Measurements from ENCODE around the gene RYR2. TPM values are rescaled to one million over a fixed set of nuclear protein-coding genes. Genes with fewer than 3 reads are reported as not detected.

RYR2 gene
- total RNA-seq, 4 donors from 2014 or later = 1.2 to 7.0 (median 2.5) TPM

DNA sequence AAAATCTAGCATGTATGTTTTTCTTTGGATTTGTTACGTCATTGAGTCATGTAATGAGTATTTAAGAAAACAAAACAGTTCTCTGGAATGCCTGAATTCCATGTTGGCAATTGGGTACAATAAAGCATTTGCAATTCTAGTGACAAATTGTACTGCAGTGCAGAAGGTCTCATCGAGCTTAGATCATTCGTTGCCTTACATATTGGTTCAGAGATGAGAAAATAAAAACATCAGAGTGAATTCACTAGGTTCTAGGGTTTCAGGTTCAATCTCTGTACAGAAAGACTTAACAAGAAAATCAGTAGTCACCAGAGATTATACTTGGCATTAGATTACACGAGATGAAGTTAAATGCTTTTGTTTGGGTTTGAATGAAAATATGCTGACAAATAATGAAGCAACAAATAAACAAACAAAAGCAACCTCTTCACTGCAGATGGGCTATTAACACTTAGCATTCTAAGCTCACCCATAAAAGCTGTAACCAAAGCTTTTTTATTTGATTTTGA, 124.7 kb downstream of the RYR2 start:
- 62% methylated on average over 4 of the region's 4 CpGs for WGBS, 2 donors (ENCODE audit: low coverage in 1 of 2)

DNA sequence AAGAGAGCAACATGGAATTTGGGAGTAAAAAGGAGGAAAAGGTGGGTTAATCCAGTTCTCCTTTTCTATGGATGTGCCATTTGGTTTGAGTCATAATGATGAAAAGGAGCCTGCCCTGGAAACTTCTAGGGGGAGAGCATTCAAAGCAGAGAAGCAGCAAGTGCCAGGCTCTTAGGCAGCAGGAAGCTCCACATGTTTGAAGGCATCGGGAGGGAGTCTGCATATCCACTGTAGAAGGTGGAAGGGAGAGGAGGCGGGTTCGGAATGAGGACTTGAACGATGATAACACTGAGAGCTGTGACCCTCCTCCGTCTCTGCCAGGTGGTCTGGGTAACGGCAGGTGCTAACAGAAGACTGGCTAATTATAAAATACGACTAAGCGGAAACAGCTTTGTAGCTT, 128.2 kb downstream of the RYR2 start:
- H3K9me3 ChIP-seq = no peaks in the 10 kb centered on the region
- intact Hi-C loops (cut with DNase I; ENCODE audit: low total_unique reads) = no loop called here
- no peaks in the 10 kb centered on the region for H3K4me1 ChIP-seq
- WGBS, 2 donors (ENCODE audit: low coverage in 1 of 2) = 88 to 94% methylated on average over 8 of the region's 8 CpGs
- no peaks in the 10 kb centered on the region for H3K27me3 ChIP-seq
- no peaks in the 10 kb centered on the region for H3K36me3 ChIP-seq
- no peak overlapping the region for H3K4me3 ChIP-seq
- no peak overlapping the region for H3K27ac ChIP-seq
- in situ Hi-C loops (cut with MboI; ENCODE audit: low pct_ligation_motif_present in 1 of 4, low pct_unique_long_range_greater_than_20kb in 1 of 4, low sequenced_read_pairs in 3 of 4) = no loop called here
- TF ChIP-seq POLR2AphosphoS5 (IDR thresholded peaks at IDR 0.05) (no peak), CTCF (IDR thresholded peaks at IDR 0.05) (no peak), POLR2A (IDR thresholded peaks at IDR 0.05) (no peak), EP300 (IDR thresholded peaks at IDR 0.05; ENCODE audit: low read depth) (no peak)
- DNase-seq = no peak

More for the DNA sequence above, 124.7 kb downstream of the RYR2 start:
- Histone ChIP-seq H3K36me3 (no peaks in the 10 kb centered on the region), H3K27ac (no peak overlapping the region), H3K4me3 (no peak overlapping the region), H3K4me1 (no peaks in the 10 kb centered on the region), H3K9me3 (no peaks in the 10 kb centered on the region), H3K27me3 (no peaks in the 10 kb centered on the region)
- TF ChIP-seq POLR2AphosphoS5 (IDR thresholded peaks at IDR 0.05) (no peak), CTCF (IDR thresholded peaks at IDR 0.05) (no peak), EP300 (IDR thresholded peaks at IDR 0.05; ENCODE audit: low read depth) (no peak), POLR2A (IDR thresholded peaks at IDR 0.05) (no peak)
- DNase-seq = no peak
- intact Hi-C loops (cut with DNase I; ENCODE audit: low total_unique reads) (no loop called here), in situ Hi-C loops (cut with MboI; ENCODE audit: low pct_ligation_motif_present in 1 of 4, low pct_unique_long_range_greater_than_20kb in 1 of 4, low sequenced_read_pairs in 3 of 4) (no loop called here)

DNA sequence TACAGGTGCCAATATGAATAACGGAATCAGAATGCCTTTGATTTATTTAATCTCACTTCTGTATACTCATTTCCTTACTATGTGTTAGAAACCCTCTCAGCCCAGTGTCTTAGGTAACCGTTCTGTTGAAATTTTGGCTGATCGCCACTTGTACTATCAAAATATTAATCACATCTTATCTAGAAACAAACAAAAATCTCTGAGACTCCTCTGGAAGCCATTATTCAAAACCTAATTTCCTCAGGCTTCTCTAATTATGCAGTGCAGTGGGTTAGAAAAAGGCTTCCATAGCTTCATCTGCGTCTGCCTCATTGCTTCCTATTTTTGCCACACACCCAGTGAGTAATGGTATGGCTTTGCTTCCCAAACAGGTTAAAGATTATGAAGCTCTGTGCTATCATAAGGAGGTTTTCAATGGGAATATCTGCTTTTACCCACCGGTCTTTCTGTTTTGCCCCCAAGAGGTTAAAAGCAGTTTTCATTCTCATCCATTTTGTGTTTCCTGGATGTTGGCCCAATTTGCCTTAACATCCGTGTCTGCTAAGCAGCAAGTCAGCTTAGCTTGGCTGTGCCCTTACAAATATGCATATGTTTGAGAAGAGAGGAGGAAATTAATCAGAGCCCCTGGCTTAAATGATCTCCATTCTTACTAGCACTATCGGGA, 129.6 kb downstream of the RYR2 start:
- Histone ChIP-seq H3K4me1 (no peaks in the 10 kb centered on the region), H3K36me3 (no peaks in the 10 kb centered on the region), H3K27ac (no peak overlapping the region), H3K4me3 (no peak overlapping the region), H3K27me3 (no peaks in the 10 kb centered on the region), H3K9me3 (no peaks in the 10 kb centered on the region)
- WGBS, 2 donors (ENCODE audit: low coverage in 1 of 2) = 70% methylated on average over 7 of the region's 7 CpGs
- intact Hi-C loops (cut with DNase I; ENCODE audit: low total_unique reads) = no loop called here
- DNase-seq = no peak
- in situ Hi-C loops (cut with MboI; ENCODE audit: low pct_ligation_motif_present in 1 of 4, low pct_unique_long_range_greater_than_20kb in 1 of 4, low sequenced_read_pairs in 3 of 4) = no loop called here
- TF ChIP-seq CTCF (IDR thresholded peaks at IDR 0.05) (no peak), POLR2A (IDR thresholded peaks at IDR 0.05) (no peak), POLR2AphosphoS5 (IDR thresholded peaks at IDR 0.05) (no peak), EP300 (IDR thresholded peaks at IDR 0.05; ENCODE audit: low read depth) (no peak)

GRCh38 chr1:237172118-237172485, 130.1 kb downstream of the RYR2 start:
- TF ChIP-seq POLR2A (IDR thresholded peaks at IDR 0.05) (no peak), POLR2AphosphoS5 (IDR thresholded peaks at IDR 0.05) (no peak), CTCF (IDR thresholded peaks at IDR 0.05) (no peak), EP300 (IDR thresholded peaks at IDR 0.05; ENCODE audit: low read depth) (no peak)
- no peak overlapping the region for H3K4me3 ChIP-seq
- H3K9me3 ChIP-seq = no peaks in the 10 kb centered on the region
- no peak for DNase-seq
- WGBS, 2 donors (ENCODE audit: low coverage in 1 of 2) = 47 to 53% methylated on average over 1 of the region's 1 CpG
- intact Hi-C loops (cut with DNase I; ENCODE audit: low total_unique reads) = no loop called here
- no peak overlapping the region for H3K27ac ChIP-seq
- in situ Hi-C loops (cut with MboI; ENCODE audit: low pct_ligation_motif_present in 1 of 4, low pct_unique_long_range_greater_than_20kb in 1 of 4, low sequenced_read_pairs in 3 of 4) = no loop called here
- no peaks in the 10 kb centered on the region for H3K4me1 ChIP-seq
- H3K27me3 ChIP-seq = no peaks in the 10 kb centered on the region
- no peaks in the 10 kb centered on the region for H3K36me3 ChIP-seq
